GM23338 (cell line): ENCODE measurements around the gene AATF. TPM values are rescaled to one million over a fixed set of nuclear protein-coding genes. Genes with fewer than 3 reads are reported as not detected.
A peak's percentile ranks its signal among the peaks of the same experiment; 100 is the strongest.

ENCODE experiments used
- ATAC-seq: fragments of 200-7000 bp; cut with Tn5 transposase; 3 replicates; pipeline ENCODE4 v1.9.1; 2020
- DNase-seq: peaks from one replicate; pipeline ENCODE4 v3.0.0-alpha.2; 2015; ENCODE audit warnings: low spot score
- H2AFZ ChIP-seq: fragments of 200-600 bp; sonication (generic); 2 replicates; pipeline ENCODE4 v1.8.0; 2016; ENCODE audit warnings: antibody characterized with exemption, mild to moderate bottlenecking, moderate library complexity
- H3F3A ChIP-seq: fragments of 200-600 bp; sonication (generic); replicated peaks from 2 replicates; pipeline ENCODE4 v1.8.0; 2017; ENCODE audit warnings: antibody characterized with exemption, mixed run types, low read depth
- H3K27ac ChIP-seq: fragments of 200-600 bp; sonication (generic); 2 replicates; pipeline ENCODE4 v1.6.1; 2016; ENCODE audit warnings: low read depth
- H3K27me3 ChIP-seq: fragments of 200-600 bp; sonication (generic); 2 replicates; pipeline ENCODE4 v1.8.0; 2016; ENCODE audit warnings: mild to moderate bottlenecking, mixed run types, moderate library complexity; ENCODE audit not compliant: insufficient read depth
- H3K36me3 ChIP-seq: fragments of 200-600 bp; sonication (generic); 2 replicates; pipeline ENCODE4 v1.8.0; 2016; ENCODE audit warnings: mild to moderate bottlenecking; ENCODE audit not compliant: insufficient read depth
- H3K4me1 ChIP-seq: fragments of 200-600 bp; sonication (generic); 2 replicates; pipeline ENCODE4 v1.8.0; 2016; ENCODE audit warnings: mild to moderate bottlenecking, moderate library complexity; ENCODE audit not compliant: insufficient read depth
- H3K4me2 ChIP-seq: fragments of 200-600 bp; sonication (generic); 2 replicates; pipeline ENCODE4 v1.7.1; 2017; ENCODE audit warnings: mixed run types
- H3K4me3 ChIP-seq: fragments of 200-600 bp; sonication (generic); 2 replicates; pipeline ENCODE4 v1.6.1; 2016; ENCODE audit warnings: mixed run types
- H3K79me2 ChIP-seq: fragments of 200-600 bp; sonication (generic); replicated peaks from 2 replicates; pipeline ENCODE4 v1.8.0; 2017; ENCODE audit warnings: mild to moderate bottlenecking; ENCODE audit not compliant: insufficient read depth
- H3K9me2 ChIP-seq: fragments of 200-600 bp; sonication (generic); 2 replicates; pipeline ENCODE4 v1.8.0; 2017; ENCODE audit not compliant: insufficient read depth
- H4K20me1 ChIP-seq: fragments of 200-600 bp; sonication (generic); replicated peaks from 2 replicates; pipeline ENCODE4 v1.8.0; 2017; ENCODE audit warnings: mild to moderate bottlenecking; ENCODE audit not compliant: insufficient read depth
- H3K27ac Mint-ChIP-seq: 2 replicates; pipeline ENCODE4 v1.8.0; 2020; ENCODE audit warnings: inconsistent platforms, mild to moderate bottlenecking, moderate library complexity, mixed read lengths
- H3K27me3 Mint-ChIP-seq: 3 replicates; pipeline ENCODE4 v1.8.0; 2022; ENCODE audit warnings: low read depth, mild to moderate bottlenecking, moderate library complexity, mixed read lengths, inconsistent platforms; ENCODE audit not compliant: insufficient read depth, poor library complexity
- H3K36me3 Mint-ChIP-seq: 3 replicates; pipeline ENCODE4 v1.8.0; 2021; ENCODE audit warnings: low read depth, mild to moderate bottlenecking, inconsistent platforms, moderate library complexity, mixed read lengths
- H3K4me1 Mint-ChIP-seq: 3 replicates; pipeline ENCODE4 v1.8.0; 2020; ENCODE audit warnings: mild to moderate bottlenecking, inconsistent platforms, mixed read lengths
- H3K4me3 Mint-ChIP-seq: 3 replicates; pipeline ENCODE4 v1.8.0; 2021; ENCODE audit warnings: moderate library complexity, mild to moderate bottlenecking, inconsistent platforms, mixed read lengths
- H3K9me3 Mint-ChIP-seq: 3 replicates; pipeline ENCODE4 v1.8.0; 2020; ENCODE audit warnings: moderate library complexity, mild to moderate bottlenecking, inconsistent platforms, mixed read lengths
- CREB1 ChIP-seq: fragments of 250-450 bp; sonication (Bioruptor Pico); IDR thresholded peaks from 2 replicates; pipeline ENCODE4 v1.5.0; 2020; ENCODE audit warnings: low read depth, mild to moderate bottlenecking, moderate library complexity
- CTCF ChIP-seq, 2 experiments: fragments of 200-600 bp in 1 of 2; sonication (generic) in 1 of 2; conservative IDR thresholded peaks; 2 replicates each; pipeline versions ENCODE4 v1.5.1 to v1.6.1; 2016 to 2017; ENCODE audit warnings: antibody characterized with exemption in 2 of 2, low read depth in 2 of 2, mild to moderate bottlenecking in 2 of 2, moderate library complexity in 1 of 2
- EZH2 ChIP-seq: fragments of 200-600 bp; sonication (generic); IDR thresholded peaks from one replicate; pipeline ENCODE4 v1.8.0; 2017; ENCODE audit warnings: antibody characterized with exemption, mild to moderate bottlenecking, low read depth; ENCODE audit not compliant: unreplicated experiment
- EZH2phosphoT487 ChIP-seq: fragments of 200-600 bp; sonication (generic); IDR thresholded peaks from one replicate; pipeline ENCODE4 v1.8.1; 2018; ENCODE audit warnings: antibody characterized with exemption; ENCODE audit not compliant: unreplicated experiment
- JUNB ChIP-seq: IDR thresholded peaks from one replicate; pipeline ENCODE4 v1.6.1; 2016; ENCODE audit warnings: antibody characterized with exemption; ENCODE audit not compliant: unreplicated experiment
- NANOG ChIP-seq: IDR thresholded peaks from 2 replicates; pipeline ENCODE4 v1.6.1; 2016; ENCODE audit warnings: antibody characterized with exemption, borderline replicate concordance
- REST ChIP-seq: IDR thresholded peaks from one replicate; pipeline ENCODE4 v1.6.1; 2018; ENCODE audit warnings: antibody characterized with exemption; ENCODE audit not compliant: unreplicated experiment
- STAT1 ChIP-seq: IDR thresholded peaks from one replicate; pipeline ENCODE4 v1.6.1; 2016; ENCODE audit warnings: antibody characterized with exemption; ENCODE audit not compliant: unreplicated experiment
- ZNF114 ChIP-seq: fragments of 250-450 bp; sonication (Bioruptor Pico); IDR thresholded peaks from 2 replicates; pipeline ENCODE4 v1.5.0; 2020; ENCODE audit warnings: mild to moderate bottlenecking, moderate library complexity
- ZNF331 ChIP-seq: fragments of 250-450 bp; sonication (Bioruptor Pico); IDR thresholded peaks from 2 replicates; pipeline ENCODE4 v1.5.0; 2020; ENCODE audit warnings: low read depth, mild to moderate bottlenecking, moderate library complexity
- ZNF462 ChIP-seq: fragments of 250-450 bp; sonication (Bioruptor Pico); IDR thresholded peaks from 2 replicates; pipeline ENCODE4 v1.5.0; 2020; ENCODE audit warnings: mild to moderate bottlenecking, moderate library complexity
- polyA plus RNA-seq: library from polyadenylated mRNA; unstranded; fragments of >200 nt; fragmentation: Nextera tagmentation; extraction: Ambion mirVana; gene quantifications from 2 replicates; pipeline ENCODE4 v1.2.1, GENCODE V29; 2016
- total RNA-seq: library from RNA; depleted of rRNA; stranded (reverse); fragments of >200 nt; shearing (Covaris generic); gene quantifications from 2 replicates; pipeline ENCODE4 v1.2.3, GENCODE V29; 2014

AATF gene
- total and polyA plus RNA-seq, 2 experiments from 2014 or later: 40.2 to 71.2 TPM

- no peak overlapping the region for H3K27ac ChIP-seq
- no peak overlapping the region for H2AFZ ChIP-seq
- no peak for DNase-seq
- Mint-ChIP-seq H3K27me3 (peaks cover 11% of the 10 kb centered on the region), H3K27ac (no peak overlapping the region), H3K4me1 (peaks cover 12% of the 10 kb centered on the region), H3K36me3 (no peaks in the 10 kb centered on the region), H3K9me3 (no peaks in the 10 kb centered on the region), H3K4me3 (no peak overlapping the region)
- H3K79me2 ChIP-seq: no peaks in the 10 kb centered on the region
- peaks cover 3% of the 10 kb centered on the region for H3K4me1 ChIP-seq
- no peaks in the 10 kb centered on the region for H3K36me3 ChIP-seq
- no peak overlapping the region for H3K4me3 ChIP-seq
- no peak overlapping the region for H3K4me2 ChIP-seq
- H3K27me3 ChIP-seq: no peaks in the 10 kb centered on the region
- no peak for TF ChIP-seq ZNF114 (CRISPR knock-in tag)
- H4K20me1 ChIP-seq: no peaks in the 10 kb centered on the region
- H3F3A ChIP-seq: no peaks in the 10 kb centered on the region
- ATAC-seq: no peak
- H3K9me2 ChIP-seq: no peaks in the 10 kb centered on the region
Measured at GRCh38 chr17:36913132-36913531, 35.6 kb upstream of the AATF start.

GRCh38 chr17:36918211-36918691, 30.5 kb upstream of the AATF start:
- Mint-ChIP-seq H3K27me3 (peaks cover 22% of the 10 kb centered on the region), H3K27ac (no peak overlapping the region; the same call in 1 of the 2 replicates), H3K4me1 (peaks cover 55% of the 10 kb centered on the region), H3K4me3 (no peak overlapping the region; the same call in 2 of the 3 replicates), H3K9me3 (no peaks in the 10 kb centered on the region), H3K36me3 (no peaks in the 10 kb centered on the region)
- H3F3A ChIP-seq: peaks cover 4% of the 10 kb centered on the region; the same call in 1 of the 2 replicates
- no peaks in the 10 kb centered on the region for H4K20me1 ChIP-seq
- peak overlapping the region; percentile 24; the same call in 1 of the 2 replicates for H3K4me2 ChIP-seq
- peak; percentile 52 for DNase-seq
- H3K36me3 ChIP-seq: no peaks in the 10 kb centered on the region
- peak; percentile 39 for ATAC-seq
- peaks cover 43% of the 10 kb centered on the region for H3K4me1 ChIP-seq
- H3K4me3 ChIP-seq: no peak overlapping the region
- peak overlapping the region; percentile 84; the same call in 1 of the 2 replicates for H2AFZ ChIP-seq
- H3K27ac ChIP-seq: no peak overlapping the region
- H3K79me2 ChIP-seq: no peaks in the 10 kb centered on the region
- no peaks in the 10 kb centered on the region for H3K27me3 ChIP-seq
- TF ChIP-seq STAT1: no peak
- TF ChIP-seq EZH2: no peak
- no peak for TF ChIP-seq EZH2phosphoT487
- no peak for TF ChIP-seq ZNF462 (CRISPR knock-in tag)
- TF ChIP-seq ZNF331 (CRISPR knock-in tag): no peak
- TF ChIP-seq CREB1 (CRISPR knock-in tag): no peak
- no peak for TF ChIP-seq NANOG
- TF ChIP-seq REST: no peak
- no peak for TF ChIP-seq CTCF (conservative IDR thresholded peaks at IDR 0.05; ENCODE audit: low read depth in 2 of 2)
- no peak for TF ChIP-seq JUNB
- no peaks in the 10 kb centered on the region for H3K9me2 ChIP-seq
